Activated CD4-positive, CD25-positive, alpha-beta regulatory T cell treated with anti-CD3 and anti-CD28 coated beads, Interleukin-2, amount 50 U/mL, for 16 hours (primary cell): ENCODE results near the gene PGAM4.
"Not testable (repeated sequence)": the region's sequence is repeated elsewhere in the genome, so short reads cannot be mapped to it uniquely, and the experiment has no call there.

Experiments
- DNase-seq: peaks from one replicate; pipeline ENCODE4 v3.0.0-alpha.2; 2020; ENCODE audit warnings: low read depth, low spot score

Gene PGAM4

GRCh38 chrX:77925764-77926163, 43.7 kb downstream of the PGAM4 start:
- DNase-seq, result no peak

- DNase-seq, result no peak
These were observed 45.0 kb downstream of the PGAM4 start for GRCh38 chrX:77924320-77924859.

- no peak for DNase-seq
These were observed 46.7 kb downstream of the PGAM4 start for GRCh38 chrX:77922787-77923186.

GRCh38 chrX:77919370-77919769, 50.1 kb downstream of the PGAM4 start:
- not testable (repeated sequence) for DNase-seq

GRCh38 chrX:77918568-77918967, 50.9 kb downstream of the PGAM4 start:
- no peak for DNase-seq
